ENCODE measurements around the gene SMKR1.

Gene SMKR1

GRCh38 chr7:129501760-129502707 lies at the start of gene SMKR1:
SMKR1 (plus strand) TSS chr7:129502531; CDS start chr7:129502825, 294 bp downstream.
- no peaks in the 10 kb centered on the region for H3K9me3 ChIP-seq (ENCODE audit: insufficient read depth, low read length, severe bottlenecking)
- H4K20me1 ChIP-seq (ENCODE audit: insufficient read depth, low read length), result no peaks in the 10 kb centered on the region
- peak within 1 kb of the TSS; percentile 18 to 65; a peak in 3 of 4 replicates for H3K4me3 ChIP-seq (ENCODE audit: low read depth in 1 of 2, low read length in 2 of 2)
- peaks cover 18% of the 10 kb centered on the region for H3K4me1 ChIP-seq (ENCODE audit: insufficient read depth, low read length)
- H2AFZ ChIP-seq (ENCODE audit: low read depth, low read length), result peak within 1 kb of the TSS; percentile 82
- H3K9ac ChIP-seq (ENCODE audit: low read depth, low read length), result peak within 1 kb of the TSS; percentile 53
- TF ChIP-seq CTCF (IDR thresholded peaks at IDR 0.05; ENCODE audit: borderline replicate concordance, extremely low read depth, low read length, poor library complexity, severe bottlenecking) (no peak), EZH2 (IDR thresholded peaks at IDR 0.05; ENCODE audit: borderline replicate concordance, low read depth, low read length, severe bottlenecking) (no peak)
- DNase-seq, result peak; percentile 91
- no peaks in the 10 kb centered on the region for H3K36me3 ChIP-seq (ENCODE audit: insufficient read depth, low read length)
- H3K27ac ChIP-seq (ENCODE audit: low read length), result 0 out of 2 replicates have a peak within 1 kb of the TSS, but pooled peaks have one; percentile 12
- peak within 1 kb of the TSS; percentile 96 for H3K4me2 ChIP-seq (ENCODE audit: insufficient read depth, low read length)
- ATAC-seq (ENCODE audit: insufficient read depth, low read depth), result peak; percentile 98
- no peaks in the 10 kb centered on the region for H3K79me2 ChIP-seq (ENCODE audit: insufficient read depth, low read length)
- H3K27me3 ChIP-seq (ENCODE audit: insufficient read depth, low read length, poor library complexity), result no peaks in the 10 kb centered on the region

- Histone ChIP-seq H3K27ac (ENCODE audit: low read length) (no peak overlapping the region), H3K36me3 (ENCODE audit: insufficient read depth, low read length) (peaks cover 29% of the 10 kb centered on the region), H3K79me2 (ENCODE audit: insufficient read depth, low read length) (no peaks in the 10 kb centered on the region), H3K9ac (ENCODE audit: low read depth, low read length) (no peak overlapping the region), H3K9me3 (ENCODE audit: insufficient read depth, low read length, severe bottlenecking) (no peaks in the 10 kb centered on the region), H3K4me3 (ENCODE audit: low read depth in 1 of 2, low read length in 2 of 2) (no peak overlapping the region), H3K4me1 (ENCODE audit: insufficient read depth, low read length) (no peaks in the 10 kb centered on the region), H4K20me1 (ENCODE audit: insufficient read depth, low read length) (no peaks in the 10 kb centered on the region), H2AFZ (ENCODE audit: low read depth, low read length) (no peak overlapping the region), H3K27me3 (ENCODE audit: insufficient read depth, low read length, poor library complexity) (no peaks in the 10 kb centered on the region), H3K4me2 (ENCODE audit: insufficient read depth, low read length) (no peak overlapping the region)
- ATAC-seq (ENCODE audit: insufficient read depth, low read depth) (no peak), DNase-seq (no peak)
- TF ChIP-seq CTCF (IDR thresholded peaks at IDR 0.05; ENCODE audit: borderline replicate concordance, extremely low read depth, low read length, poor library complexity, severe bottlenecking), result no peak
- TF ChIP-seq EZH2 (IDR thresholded peaks at IDR 0.05; ENCODE audit: borderline replicate concordance, low read depth, low read length, severe bottlenecking), result no peak
Observed at GRCh38 chr7:129452589-129453231, 49.6 kb upstream of the SMKR1 start.

- Histone ChIP-seq H2AFZ (ENCODE audit: low read depth, low read length) (no peak overlapping the region), H3K4me3 (ENCODE audit: low read depth in 1 of 2, low read length in 2 of 2) (no peak overlapping the region), H3K36me3 (ENCODE audit: insufficient read depth, low read length) (peaks cover 39% of the 10 kb centered on the region), H3K9ac (ENCODE audit: low read depth, low read length) (no peak overlapping the region), H3K27me3 (ENCODE audit: insufficient read depth, low read length, poor library complexity) (no peaks in the 10 kb centered on the region), H3K9me3 (ENCODE audit: insufficient read depth, low read length, severe bottlenecking) (no peaks in the 10 kb centered on the region), H3K79me2 (ENCODE audit: insufficient read depth, low read length) (no peaks in the 10 kb centered on the region), H3K27ac (ENCODE audit: low read length) (no peak overlapping the region), H3K4me1 (ENCODE audit: insufficient read depth, low read length) (no peaks in the 10 kb centered on the region), H3K4me2 (ENCODE audit: insufficient read depth, low read length) (no peak overlapping the region), H4K20me1 (ENCODE audit: insufficient read depth, low read length) (no peaks in the 10 kb centered on the region)
- DNase-seq, result no peak
- ATAC-seq (ENCODE audit: insufficient read depth, low read depth), result no peak
- TF ChIP-seq CTCF (IDR thresholded peaks at IDR 0.05; ENCODE audit: borderline replicate concordance, extremely low read depth, low read length, poor library complexity, severe bottlenecking) (no peak), EZH2 (IDR thresholded peaks at IDR 0.05; ENCODE audit: borderline replicate concordance, low read depth, low read length, severe bottlenecking) (no peak)
Observed at GRCh38 chr7:129453510-129454248, 48.7 kb upstream of the SMKR1 start.

Data from DND-41 (cell line).